ENCODE measurements around the gene NRGN.
"Not testable (repeated sequence)": the region's sequence is repeated elsewhere in the genome, so short reads cannot be mapped to it uniquely, and the experiment has no call there.

The NRGN gene

DNA sequence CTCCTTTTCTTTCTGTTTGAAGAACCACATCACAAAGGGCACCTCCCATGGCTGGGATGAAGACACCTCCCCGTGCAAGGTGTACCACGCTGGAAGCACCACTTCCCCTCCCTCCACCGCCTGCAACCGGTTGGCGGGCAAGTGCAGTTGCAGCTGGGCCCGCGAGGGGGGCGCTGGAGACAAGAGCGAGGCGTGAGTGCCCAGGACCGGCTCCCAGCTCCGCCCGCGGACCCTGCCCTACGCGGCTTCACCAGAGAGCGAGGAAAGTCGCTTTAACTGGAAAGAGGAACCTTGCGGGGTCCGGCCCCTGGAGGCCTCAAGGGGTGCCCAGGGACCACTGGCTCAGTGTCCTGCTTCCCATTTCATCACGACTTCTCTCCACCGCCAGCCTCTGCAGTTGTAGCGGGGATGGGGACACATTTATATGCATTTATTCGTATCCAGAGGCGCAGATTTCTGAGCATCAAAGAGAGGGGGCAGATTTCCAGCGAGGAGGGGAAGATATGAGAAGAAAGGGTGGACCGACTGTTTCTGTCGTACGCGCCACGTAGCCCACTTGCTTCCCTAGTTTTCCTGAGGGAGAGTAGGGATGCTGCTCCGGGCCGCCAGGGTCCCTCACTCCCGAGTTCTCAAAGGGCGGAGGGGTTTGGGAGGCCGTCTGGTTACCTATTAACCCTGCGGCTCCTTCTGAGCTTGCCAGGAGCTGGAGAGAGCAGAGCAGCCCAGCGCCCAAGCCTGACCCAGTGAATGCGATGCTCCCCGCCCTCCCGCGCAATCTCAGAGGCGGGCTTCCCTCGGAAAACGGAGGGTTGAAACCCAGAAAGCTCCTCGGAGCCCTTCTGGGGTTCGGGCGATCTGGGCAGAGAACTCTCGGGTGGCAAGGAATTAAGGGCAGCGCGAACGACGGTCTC, 18.9 kb downstream of the NRGN start:
- DNase-seq = peak; percentile 76

DNA sequence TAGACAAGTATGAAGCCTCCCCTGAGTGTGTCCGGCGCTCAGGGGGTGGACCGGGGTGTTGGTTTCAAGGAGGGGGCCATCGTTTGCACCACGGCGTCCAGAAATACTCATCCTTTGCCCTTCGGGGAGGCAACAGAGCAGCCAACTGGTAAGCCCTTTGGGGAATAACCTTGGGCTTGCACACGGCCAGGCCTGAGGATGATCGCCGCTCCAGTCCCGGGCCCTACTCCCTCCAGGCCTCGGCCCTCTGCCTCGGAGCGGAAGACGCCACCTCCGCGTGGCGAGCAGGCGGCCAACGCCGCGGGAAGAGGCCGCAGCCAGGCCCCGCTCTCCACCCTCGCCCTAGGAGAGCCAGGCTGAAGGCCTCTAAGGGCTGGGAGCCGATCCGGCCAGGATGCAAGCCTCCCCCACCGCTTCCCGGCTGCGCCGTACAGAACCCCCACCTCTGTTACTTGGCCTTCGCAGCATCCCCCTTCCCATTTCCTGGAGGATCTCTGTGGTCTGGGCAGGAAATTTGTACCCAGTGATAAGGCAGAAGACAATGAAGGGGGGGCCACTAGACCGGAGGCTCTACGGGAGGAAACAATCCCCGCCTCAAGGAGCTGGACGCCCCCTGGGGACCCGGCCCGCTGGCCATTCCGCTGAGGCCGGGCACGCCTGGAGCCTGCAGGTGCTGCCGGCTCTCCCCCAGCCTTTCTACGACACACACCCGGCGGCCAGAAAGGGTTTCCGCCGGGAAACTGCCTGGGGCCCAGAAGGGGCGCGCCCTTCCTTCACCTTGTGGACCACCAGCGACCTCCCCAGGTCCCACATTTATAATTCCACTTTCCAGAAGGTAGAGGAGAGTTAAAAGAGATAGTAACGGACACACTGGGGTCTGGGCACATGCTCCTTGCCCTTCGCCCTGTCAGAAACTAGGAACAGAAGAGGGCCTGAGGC, 19.8 kb downstream of the NRGN start:
- DNase-seq = no peak

DNA sequence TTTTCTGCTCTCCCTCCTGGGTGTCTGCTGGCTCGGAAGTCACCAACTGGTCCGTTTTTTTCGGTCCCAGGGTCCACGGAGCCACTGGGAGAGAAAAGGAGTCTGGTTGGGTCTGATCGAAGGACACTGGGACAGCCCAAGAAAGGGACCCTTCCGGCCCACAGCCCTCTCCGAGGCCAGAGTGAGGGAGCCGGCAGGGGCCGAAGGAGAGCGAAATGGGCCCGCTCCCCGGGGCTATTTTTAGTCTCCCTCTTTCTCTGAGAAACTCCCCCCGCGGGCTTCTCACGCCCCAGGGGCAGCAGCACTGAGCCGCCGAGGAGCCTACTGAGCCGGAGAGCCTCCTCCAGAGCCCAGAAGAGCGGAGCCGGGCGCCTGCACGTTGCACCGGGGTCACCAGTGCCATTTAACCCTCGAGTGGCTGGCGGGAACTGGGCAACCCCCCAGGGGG, 20.5 kb downstream of the NRGN start:
- DNase-seq = peak; percentile 40

DNA sequence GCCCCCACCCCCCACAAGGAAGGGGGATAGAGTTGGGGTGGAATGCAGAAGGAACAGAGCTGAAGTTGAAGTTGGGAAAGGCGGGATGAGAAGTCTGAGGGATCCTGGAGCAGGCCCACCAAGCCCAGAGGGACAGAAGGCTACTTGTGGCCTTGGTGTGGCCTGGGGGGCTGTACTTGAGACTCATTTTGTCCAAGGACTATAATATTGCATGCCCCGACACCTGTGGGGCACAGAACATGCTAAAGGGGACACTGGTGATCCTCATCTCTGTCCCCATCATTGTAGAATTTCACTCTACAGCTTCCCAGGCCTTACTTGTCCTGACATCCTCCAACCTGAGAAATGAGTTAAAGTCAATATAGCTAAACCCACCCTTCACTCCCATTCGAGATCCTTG, 21.1 kb downstream of the NRGN start:
- no peak for DNase-seq

DNA sequence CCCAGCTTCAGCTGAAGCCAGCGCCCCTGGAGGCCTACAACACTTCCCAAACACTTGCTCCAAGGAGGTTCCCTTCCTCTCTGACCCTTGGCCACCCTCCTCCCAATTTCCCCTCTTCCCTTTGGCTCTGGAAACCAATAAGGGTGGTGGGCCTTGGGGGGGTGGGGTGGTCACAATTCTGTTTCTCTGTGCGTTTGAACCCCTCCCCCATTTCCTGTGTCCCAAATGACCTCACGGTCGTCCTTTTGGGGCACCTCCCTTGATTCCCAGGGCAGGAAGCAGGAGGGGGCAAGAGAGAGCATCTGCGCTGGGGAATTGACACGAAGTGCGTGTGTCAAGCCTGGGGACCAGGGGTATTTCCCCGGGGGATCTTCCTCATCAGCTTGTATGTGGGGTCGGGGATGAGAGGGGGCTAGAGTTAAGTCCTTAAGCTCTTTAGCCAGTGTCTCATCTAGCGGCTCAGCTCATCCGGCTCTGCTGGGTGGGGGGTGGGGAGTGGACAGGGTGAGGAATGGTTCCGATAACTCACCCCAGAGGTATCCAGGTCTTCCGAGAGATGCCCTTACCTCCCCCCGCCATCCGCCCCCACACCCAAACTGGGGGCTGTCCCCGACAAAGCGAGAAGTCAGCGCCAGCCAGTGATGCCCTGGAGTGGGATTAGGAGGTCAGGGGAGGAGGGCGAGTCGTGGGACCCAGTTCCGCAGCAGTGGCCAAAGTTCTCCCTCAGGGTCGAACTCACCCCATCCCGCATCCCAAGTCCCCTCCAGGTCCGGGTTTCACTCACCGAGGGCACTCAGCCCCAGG, 21.8 kb downstream of the NRGN start:
- no peak for DNase-seq

DNA sequence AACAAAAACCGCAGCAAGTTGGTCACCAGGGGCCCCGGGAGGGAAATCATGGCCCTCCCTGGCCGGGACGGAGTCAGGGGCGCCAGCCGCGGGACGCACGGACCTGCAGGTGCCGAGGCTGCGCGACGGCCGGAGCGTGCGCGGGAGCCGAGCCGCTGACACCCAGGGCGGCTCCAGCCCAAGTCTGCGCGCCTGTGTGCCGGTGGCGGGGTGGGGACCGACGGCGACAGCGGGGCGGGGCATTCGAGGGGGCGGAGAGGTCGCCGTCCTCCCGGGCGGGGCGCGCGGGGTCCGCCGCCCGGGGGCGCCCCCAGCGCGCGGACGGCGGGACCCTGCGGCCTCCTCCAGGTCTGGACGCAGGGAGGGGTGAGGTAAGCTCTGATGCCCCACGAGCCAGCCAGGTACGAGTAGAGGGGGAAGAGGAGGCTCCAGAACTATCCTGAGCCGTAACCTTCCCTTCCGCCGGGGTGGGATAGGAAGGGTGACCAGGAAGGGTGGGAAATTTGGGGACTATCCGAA, 22.4 kb downstream of the NRGN start, which contains the start of gene ESAM:
Gene ESAM, minus strand, starts transcription at position 186 of the 519 bp plus-strand sequence. Its CDS starts 136 bp downstream, at position 50.
- peak; percentile 72 for DNase-seq

DNA sequence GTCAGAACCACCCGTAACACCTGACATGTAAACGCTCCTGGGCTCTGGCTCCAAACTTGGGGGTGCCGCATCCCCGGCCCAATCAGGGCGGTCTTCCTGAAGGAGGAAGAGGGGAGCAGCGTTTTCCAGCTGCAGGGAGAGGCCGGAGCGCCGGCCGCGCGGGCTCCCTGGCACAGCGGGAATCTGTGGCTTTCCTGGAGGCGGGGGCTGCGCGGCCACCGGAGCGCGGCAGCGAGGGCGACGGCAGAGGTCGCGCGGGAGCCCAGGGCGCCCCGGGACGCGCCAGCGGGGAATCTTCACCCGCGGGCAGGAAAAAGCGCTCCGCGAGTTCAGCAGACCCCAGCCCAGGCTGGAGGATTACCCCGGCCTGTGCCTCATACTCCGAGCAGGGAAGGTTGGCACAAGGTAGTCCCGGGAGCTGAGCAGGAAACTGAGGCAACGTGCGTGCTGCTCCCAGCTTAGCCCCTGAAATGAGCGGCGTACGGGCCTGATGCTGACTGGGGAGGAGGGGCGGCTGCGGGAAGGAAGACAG, 22.9 kb downstream of the NRGN start:
- DNase-seq = no peak

DNA sequence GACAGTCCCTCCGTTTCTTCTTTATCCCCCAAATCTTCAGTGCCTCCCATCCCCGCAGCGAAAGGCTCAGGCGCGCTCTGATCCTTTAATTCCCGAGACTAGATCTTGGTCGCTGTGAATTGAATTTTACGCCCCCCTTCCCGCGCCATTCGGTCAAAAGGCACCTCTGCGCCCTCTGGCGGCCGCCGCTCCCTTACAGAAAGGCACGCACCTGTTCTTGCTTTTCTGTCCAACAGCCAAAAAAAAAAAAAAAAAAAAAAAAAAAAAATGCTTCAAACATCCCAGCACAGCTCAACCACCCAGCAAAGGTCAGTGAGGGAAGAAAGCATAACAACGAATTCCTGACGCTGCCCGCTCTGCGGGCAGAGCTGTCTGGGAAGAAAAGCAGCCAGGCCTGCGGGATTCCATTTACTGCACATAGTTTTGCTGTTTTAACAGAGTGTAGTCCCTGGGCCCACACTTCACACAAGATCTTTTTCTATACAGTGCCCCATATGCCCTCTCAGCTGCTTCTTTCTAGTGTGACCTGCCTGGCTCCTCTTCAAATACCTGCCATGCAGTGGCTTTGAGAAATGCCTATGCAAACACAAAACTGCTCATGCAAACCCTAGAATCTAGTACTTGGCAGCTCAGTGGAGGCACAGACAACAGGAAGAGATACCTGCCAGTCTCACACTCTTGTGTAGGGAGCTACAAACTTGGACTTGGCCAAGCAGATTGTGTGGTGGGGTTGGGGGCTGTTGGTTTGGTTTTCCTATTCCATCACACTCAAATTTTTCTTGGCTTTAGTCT, 23.6 kb downstream of the NRGN start:
- DNase-seq = peak; percentile 81

DNA sequence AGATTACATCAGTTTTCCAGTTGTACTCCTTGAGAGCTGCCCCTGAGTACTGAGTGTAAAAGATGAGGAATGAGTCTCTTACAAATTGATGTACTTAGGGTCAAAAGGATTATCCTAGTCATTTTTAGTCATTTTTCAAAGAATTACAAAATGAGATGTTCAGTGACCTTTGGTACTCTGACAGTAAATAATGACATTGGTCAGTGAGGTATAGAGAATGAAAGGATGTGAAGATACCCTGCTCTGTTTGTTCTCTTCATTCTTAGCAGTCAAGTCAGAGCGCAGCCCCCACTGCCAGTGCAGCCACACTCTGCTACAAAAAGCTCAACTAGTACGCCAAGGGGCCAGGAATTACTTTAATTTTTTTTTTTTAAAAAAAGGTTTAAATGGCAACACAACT, 26.4 kb downstream of the NRGN start:
- DNase-seq = no peak

DNA sequence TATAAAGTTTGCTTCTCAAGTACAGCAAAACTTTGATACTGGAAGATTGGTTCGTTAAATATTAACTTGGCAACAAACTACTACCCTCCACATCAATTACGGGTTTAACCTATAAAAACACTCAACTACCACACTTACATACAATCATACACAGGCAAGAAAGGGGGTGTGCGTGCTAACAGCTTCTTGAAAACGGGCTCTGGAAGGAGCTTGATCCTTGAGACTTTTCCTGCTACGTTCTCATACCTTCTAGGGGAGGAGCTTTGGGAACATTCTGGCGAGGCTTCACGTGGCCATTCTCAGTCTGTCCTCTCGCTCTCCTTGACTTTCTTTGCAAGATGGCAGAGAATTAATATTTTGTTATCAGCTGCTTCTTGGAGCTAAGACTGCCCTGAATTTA, 29.2 kb downstream of the NRGN start:
- no peak for DNase-seq

DNA sequence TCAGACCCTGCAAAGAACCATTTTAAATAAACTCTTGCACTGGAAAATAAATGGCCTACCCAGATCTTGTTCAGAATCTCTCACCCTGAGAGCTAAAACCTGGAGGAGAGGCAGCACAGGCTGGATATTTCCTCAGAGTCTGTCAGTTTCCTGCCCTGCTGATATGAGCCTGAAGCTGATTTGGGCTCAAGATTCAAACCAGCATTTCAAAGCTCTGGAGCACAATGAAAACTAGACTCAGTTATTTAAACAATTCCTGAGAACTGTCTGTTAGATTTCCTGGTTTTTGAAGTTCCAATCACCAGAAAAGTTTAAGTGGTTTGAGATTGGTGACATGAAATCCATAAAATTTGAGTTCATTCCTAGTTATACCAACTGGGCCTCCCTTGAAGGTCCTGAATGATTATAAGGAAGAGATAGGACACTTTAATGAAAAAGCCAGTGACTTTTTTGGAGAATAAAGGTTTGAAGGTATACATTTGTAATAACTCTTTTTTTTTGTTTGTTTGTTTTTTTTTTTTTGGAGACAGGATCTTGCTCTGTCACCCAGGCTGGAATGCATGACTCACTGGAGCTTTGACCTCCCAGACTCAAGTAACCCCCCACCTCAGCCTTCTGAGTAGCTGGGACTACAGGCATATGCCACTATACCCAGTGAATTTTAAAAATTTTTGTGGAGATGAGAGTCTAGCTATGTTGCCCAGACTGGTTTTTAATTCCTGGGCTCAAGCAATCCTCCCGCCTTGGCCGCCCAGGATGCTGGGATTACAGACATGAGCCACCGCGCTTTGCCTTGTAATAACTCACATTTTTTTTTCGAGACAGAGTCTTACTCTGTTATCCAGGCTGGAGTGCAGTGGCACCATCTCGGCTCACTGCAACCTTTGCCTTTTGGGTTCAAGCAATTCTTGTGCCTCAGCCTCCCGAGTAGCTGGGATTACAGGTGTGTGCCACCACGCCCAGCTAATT, 30.3 kb downstream of the NRGN start:
- no peak for DNase-seq

DNA sequence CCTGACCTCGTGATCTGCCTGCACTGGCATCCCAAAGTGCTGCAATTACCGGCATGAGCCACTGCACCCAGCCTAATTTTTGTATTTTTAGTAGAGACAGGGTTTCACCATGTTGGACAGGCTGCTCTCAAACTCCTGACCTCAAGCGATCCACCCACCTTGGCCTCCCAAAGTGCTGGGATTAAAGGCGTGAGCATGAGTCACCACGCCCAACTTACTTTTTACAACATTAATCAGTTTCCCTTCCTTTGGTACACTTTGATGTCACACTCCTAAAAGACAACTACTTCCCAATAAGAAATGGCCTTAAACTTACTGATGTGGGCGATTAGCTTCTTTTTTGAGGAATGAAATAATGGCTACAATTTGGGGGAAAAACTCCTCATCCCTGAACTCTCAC, 31.2 kb downstream of the NRGN start:
- DNase-seq = not testable (repeated sequence)

DNA sequence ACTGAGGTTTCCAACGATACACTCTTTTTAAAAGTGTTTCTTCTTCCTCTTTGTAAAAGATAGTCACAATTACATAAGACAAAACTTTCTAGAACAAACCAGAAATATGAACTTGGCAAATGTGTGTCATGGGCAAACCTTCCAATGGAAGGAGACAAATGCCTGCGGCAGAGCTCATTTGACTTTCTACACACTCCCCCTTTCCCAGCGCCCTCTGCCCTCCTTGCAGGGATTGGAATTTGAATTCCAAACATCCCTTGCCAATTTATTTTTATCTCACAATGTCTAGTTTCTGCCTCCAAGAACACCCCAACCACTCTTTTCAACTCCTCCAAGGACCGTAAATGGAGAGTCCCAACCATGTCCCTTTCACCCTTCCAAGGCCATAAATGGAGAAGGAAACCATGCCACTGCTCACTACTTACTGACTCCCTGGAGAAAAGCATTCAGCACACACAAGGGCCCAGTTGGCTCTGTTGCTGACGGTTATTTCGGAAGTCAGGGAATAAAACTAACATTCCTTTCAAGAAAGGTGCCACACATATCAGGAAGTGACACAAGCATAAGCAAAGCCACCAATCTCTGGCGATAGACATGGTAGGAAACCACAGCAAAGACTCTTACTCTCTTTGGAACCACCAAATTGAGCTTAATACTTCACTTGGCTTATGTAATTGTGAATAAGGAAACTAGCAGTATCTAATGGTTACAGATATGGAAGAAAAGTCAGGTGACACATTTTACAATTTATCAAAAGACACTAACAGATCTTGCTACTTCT, 37.3 kb downstream of the NRGN start:
- no peak for DNase-seq

DNA sequence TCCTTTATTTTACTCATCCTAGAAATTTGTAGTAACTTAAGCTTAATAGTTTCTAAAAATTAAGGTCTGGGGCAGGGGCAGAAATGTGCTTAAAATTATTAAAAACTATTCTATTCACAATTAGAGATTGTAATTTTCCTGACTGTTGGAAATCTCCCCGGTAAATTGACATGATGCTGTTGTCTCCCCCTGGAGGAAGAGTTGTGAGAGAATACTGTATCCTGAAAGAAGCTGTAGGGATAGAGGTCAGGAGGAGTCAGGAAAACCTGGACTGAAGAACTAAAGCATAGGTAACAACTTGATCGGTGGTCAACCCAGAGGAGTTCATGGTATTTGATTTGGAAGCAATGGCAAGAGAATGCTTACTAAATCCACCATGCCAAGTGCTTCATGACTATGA, 38.5 kb downstream of the NRGN start:
- no peak for DNase-seq

DNA sequence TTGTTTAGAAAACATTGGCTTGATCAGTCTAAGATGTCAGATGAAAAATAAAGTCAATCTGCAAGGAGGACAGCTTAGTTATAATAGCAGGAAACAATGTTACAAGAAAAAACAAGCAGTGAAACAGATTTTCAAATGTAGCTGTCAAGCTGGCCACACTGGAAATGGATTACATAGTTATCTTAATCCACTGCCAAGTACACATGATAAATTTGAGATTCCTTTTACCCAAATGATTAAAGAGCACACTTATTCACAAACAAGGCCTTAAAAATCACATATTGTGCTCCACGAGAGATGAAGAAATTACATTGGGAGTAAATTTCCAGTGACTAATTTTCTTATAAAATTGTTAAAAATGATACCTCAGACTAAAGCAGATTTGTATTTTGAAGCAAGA, 39.8 kb downstream of the NRGN start:
- no peak for DNase-seq

DNA sequence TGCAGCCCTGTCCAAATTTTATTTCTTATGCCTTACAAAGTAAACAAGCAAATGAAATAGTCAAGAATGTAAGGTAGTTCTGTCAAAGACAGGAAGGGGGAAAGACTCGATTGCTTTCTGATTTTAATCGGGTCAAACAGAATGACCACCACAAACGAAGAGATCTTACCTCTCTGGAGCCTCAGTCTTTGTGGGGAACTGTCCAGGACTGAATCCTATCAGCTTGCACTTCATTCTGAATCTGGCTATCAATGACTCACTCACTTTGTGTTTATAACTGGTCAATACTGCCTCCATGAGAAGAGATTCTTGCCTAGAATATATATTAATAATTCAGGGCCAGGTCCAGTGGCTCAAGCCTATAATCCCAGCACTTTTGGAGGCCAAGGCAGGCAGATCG, 43.3 kb downstream of the NRGN start:
- DNase-seq = no peak

DNA sequence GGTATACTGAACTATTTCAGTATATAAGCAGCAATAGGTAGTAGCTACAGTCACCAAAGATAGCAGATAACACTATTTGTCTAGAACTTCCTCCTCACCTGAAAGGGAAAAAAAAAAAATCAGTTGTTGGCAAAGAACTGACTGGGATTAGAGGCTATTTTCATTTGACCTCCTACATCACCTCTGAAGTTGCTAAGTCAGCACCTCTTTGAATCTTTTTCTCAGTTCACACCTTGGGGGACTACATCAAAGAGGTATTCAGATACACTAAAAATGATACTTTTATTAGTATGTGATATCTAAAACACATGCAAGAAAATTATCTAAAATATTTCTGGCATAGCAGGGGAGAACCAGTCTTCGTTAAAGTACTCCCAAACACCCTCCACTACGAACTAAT, 44.3 kb downstream of the NRGN start:
- no peak for DNase-seq

DNA sequence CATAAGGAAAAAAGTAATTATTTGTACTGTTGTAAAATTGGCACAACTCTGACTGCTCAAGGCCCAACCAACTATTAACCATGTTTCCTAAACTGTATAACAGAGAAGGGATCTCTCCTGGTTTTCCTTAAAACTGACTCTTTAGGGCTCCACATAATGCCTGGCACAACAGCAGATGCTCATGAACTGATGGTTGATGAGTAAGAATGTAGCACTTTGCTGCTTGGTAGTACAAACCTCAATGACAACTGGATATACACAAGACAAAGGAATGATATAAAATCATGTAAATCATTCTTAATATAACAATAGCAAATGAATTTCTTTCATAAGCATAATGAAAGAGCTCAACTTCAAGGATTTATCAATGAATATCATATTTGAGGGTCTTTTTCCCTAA, 48.8 kb downstream of the NRGN start:
- DNase-seq = no peak

DNA sequence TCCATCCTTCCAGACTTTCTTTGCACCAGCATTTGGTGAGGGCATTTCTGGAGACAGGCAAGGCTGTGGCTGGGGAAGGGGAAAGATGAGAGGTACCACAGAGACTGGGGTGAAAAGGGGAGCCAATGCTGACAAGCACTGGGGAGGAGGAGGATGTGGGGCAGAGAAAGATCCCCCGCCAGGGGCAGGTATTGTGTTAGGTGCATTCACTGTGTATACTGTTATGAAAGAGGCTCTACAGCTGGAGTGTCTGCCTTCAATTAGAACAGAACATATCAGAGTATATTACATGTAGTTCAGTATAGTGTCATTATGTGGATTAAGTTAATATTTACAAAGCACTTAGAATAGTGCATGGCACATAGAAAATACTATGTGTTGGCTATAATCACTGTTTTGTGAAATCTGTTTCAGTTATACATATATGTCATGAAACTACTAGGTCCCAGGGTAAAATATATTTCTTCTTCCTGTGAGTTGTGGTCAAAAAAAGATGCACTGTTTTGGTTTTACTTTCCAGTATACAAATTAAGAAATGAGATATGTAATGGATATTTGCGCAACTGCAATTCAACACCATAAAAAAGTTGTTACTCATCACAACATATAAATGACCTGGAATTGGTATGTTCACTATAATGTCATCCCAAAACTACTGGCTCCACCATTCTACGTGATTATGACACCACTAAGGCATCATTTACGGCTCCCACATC, 52.0 kb downstream of the NRGN start:
- no peak for DNase-seq

All from CD4-positive, alpha-beta T cell treated with Interleukin-15 for 1 hour (primary cell).